ENCODE data around the gene GAB2.

DNA sequence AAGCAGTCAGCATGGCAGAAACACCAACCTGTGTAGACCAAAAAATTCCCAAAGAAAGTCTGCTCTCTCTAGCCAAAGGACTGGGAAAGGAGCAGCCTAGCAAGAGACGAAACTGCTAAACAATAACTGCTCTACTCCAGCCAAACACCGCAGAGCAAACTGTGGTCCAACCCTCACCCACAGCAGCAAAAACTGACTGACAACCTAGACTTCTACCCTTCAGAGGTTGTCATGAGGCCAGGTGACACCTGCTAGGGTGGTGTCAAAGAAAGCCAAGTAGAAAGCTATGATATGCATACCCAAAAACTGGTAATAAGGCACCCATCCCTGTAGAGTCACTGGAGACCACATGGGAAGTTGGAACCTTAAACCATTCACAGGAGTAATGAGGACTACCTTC, 11.8 kb downstream of the GAB2 start:
- no peak for TF ChIP-seq EZH2 (IDR thresholded peaks at IDR 0.05; ENCODE audit: borderline replicate concordance, low read depth, low read length, severe bottlenecking)
- TF ChIP-seq, protein P1, sequence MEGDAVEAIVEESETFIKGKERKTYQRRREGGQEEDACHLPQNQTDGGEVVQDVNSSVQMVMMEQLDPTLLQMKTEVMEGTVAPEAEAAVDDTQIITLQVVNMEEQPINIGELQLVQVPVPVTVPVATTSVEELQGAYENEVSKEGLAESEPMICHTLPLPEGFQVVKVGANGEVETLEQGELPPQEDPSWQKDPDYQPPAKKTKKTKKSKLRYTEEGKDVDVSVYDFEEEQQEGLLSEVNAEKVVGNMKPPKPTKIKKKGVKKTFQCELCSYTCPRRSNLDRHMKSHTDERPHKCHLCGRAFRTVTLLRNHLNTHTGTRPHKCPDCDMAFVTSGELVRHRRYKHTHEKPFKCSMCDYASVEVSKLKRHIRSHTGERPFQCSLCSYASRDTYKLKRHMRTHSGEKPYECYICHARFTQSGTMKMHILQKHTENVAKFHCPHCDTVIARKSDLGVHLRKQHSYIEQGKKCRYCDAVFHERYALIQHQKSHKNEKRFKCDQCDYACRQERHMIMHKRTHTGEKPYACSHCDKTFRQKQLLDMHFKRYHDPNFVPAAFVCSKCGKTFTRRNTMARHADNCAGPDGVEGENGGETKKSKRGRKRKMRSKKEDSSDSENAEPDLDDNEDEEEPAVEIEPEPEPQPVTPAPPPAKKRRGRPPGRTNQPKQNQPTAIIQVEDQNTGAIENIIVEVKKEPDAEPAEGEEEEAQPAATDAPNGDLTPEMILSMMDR (IDR thresholded peaks at IDR 0.05; ENCODE audit: borderline replicate concordance, extremely low read depth, low read length, poor library complexity, severe bottlenecking), result no peak

Data from DND-41 (cell line).